Prostate gland (tissue), 2 donors: Measurements from ENCODE around the gene STAC.

ENCODE experiments used
- POLR2A ChIP-seq: fragments of 450-650 bp; IDR thresholded peaks from one replicate; pipeline ENCODE4 v1.6.1; 2016; ENCODE audit warnings: antibody characterized with exemption, mild to moderate bottlenecking
- POLR2AphosphoS5 ChIP-seq: sonication (generic); formaldehyde crosslinking; IDR thresholded peaks from one replicate; pipeline ENCODE4 v1.6.1; 2017; ENCODE audit warnings: antibody characterized with exemption
- TF ChIP-seq, protein P1 (sequence below), 4 experiments: fragments of 200-600 bp in 2 of 4; fragments of 450-650 bp in 2 of 4; sonication (generic) in 2 of 4; IDR thresholded peaks; 1 replicate in 3 of 4; 2 replicates in 1 of 4; pipeline ENCODE4 v1.5.1; 2016 to 2019; ENCODE audit warnings: antibody characterized with exemption in 4 of 4, mild to moderate bottlenecking in 2 of 4, moderate library complexity in 2 of 4

- TF ChIP-seq, protein P1, sequence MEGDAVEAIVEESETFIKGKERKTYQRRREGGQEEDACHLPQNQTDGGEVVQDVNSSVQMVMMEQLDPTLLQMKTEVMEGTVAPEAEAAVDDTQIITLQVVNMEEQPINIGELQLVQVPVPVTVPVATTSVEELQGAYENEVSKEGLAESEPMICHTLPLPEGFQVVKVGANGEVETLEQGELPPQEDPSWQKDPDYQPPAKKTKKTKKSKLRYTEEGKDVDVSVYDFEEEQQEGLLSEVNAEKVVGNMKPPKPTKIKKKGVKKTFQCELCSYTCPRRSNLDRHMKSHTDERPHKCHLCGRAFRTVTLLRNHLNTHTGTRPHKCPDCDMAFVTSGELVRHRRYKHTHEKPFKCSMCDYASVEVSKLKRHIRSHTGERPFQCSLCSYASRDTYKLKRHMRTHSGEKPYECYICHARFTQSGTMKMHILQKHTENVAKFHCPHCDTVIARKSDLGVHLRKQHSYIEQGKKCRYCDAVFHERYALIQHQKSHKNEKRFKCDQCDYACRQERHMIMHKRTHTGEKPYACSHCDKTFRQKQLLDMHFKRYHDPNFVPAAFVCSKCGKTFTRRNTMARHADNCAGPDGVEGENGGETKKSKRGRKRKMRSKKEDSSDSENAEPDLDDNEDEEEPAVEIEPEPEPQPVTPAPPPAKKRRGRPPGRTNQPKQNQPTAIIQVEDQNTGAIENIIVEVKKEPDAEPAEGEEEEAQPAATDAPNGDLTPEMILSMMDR (IDR thresholded peaks at IDR 0.05), result no peak
- TF ChIP-seq POLR2AphosphoS5 (no peak), POLR2A (no peak)
Measured at GRCh38 chr3:36511791-36512486, 131.6 kb downstream of the STAC start.
